Activated naive CD4-positive, alpha-beta T cell treated with anti-CD3 and anti-CD28 coated beads, Interleukin-2, amount 50 U/mL, for 24 hours (primary cell): ENCODE measurements around the gene RALGPS1.
A peak's percentile ranks its signal among the peaks of the same experiment; 100 is the strongest.

ENCODE experiments used
- H3K27ac Mint-ChIP-seq: one replicate; pipeline ENCODE4 v1.8.0; 2021; ENCODE audit warnings: mild to moderate bottlenecking, mixed read lengths
- H3K27me3 Mint-ChIP-seq: one replicate; pipeline ENCODE4 v1.8.0; 2021; ENCODE audit warnings: mixed read lengths
- H3K36me3 Mint-ChIP-seq: one replicate; pipeline ENCODE4 v1.8.0; 2021; ENCODE audit warnings: mixed read lengths
- H3K4me1 Mint-ChIP-seq: one replicate; pipeline ENCODE4 v1.8.0; 2021; ENCODE audit warnings: mixed read lengths
- H3K4me3 Mint-ChIP-seq: one replicate; pipeline ENCODE4 v1.8.0; 2021; ENCODE audit warnings: mild to moderate bottlenecking, mixed read lengths
- H3K9me3 Mint-ChIP-seq: one replicate; pipeline ENCODE4 v1.8.0; 2021; ENCODE audit warnings: mixed read lengths

Gene RALGPS1

GRCh38 chr9:127033061-127033460, 118.5 kb downstream of the RALGPS1 start:
- Mint-ChIP-seq H3K4me3 (no peak overlapping the region), H3K36me3 (peaks cover 3% of the 10 kb centered on the region), H3K27ac (no peak overlapping the region), H3K27me3 (no peaks in the 10 kb centered on the region), H3K9me3 (no peaks in the 10 kb centered on the region), H3K4me1 (no peaks in the 10 kb centered on the region)

GRCh38 chr9:127033789-127034188, 119.2 kb downstream of the RALGPS1 start:
- Mint-ChIP-seq H3K4me1 (no peaks in the 10 kb centered on the region), H3K36me3 (peaks cover 3% of the 10 kb centered on the region), H3K9me3 (no peaks in the 10 kb centered on the region), H3K27ac (no peak overlapping the region), H3K4me3 (no peak overlapping the region), H3K27me3 (no peaks in the 10 kb centered on the region)

GRCh38 chr9:127034691-127035090, 120.1 kb downstream of the RALGPS1 start:
- Mint-ChIP-seq H3K27ac (no peak overlapping the region), H3K27me3 (no peaks in the 10 kb centered on the region), H3K9me3 (no peaks in the 10 kb centered on the region), H3K36me3 (peaks cover 3% of the 10 kb centered on the region), H3K4me1 (no peaks in the 10 kb centered on the region), H3K4me3 (no peak overlapping the region)

- Mint-ChIP-seq H3K9me3 (no peaks in the 10 kb centered on the region), H3K4me1 (no peaks in the 10 kb centered on the region), H3K4me3 (no peak overlapping the region), H3K27me3 (no peaks in the 10 kb centered on the region), H3K27ac (no peak overlapping the region), H3K36me3 (peaks cover 3% of the 10 kb centered on the region)
Observed at GRCh38 chr9:127035423-127035822, 120.8 kb downstream of the RALGPS1 start.

- Mint-ChIP-seq H3K27ac (no peak overlapping the region), H3K9me3 (no peaks in the 10 kb centered on the region)
Observed at GRCh38 chr9:127035948-127036347, 121.4 kb downstream of the RALGPS1 start.

GRCh38 chr9:127036437-127036836, 121.9 kb downstream of the RALGPS1 start:
- Mint-ChIP-seq H3K4me1 (no peaks in the 10 kb centered on the region), H3K27me3 (no peaks in the 10 kb centered on the region), H3K36me3 (peaks cover 3% of the 10 kb centered on the region), H3K9me3 (no peaks in the 10 kb centered on the region), H3K4me3 (no peak overlapping the region), H3K27ac (no peak overlapping the region)

More at GRCh38 chr9:127035948-127036347, 121.4 kb downstream of the RALGPS1 start:
- H3K4me1 Mint-ChIP-seq = no peaks in the 10 kb centered on the region
- H3K36me3 Mint-ChIP-seq = peaks cover 3% of the 10 kb centered on the region
- no peak overlapping the region for H3K4me3 Mint-ChIP-seq
- H3K27me3 Mint-ChIP-seq = no peaks in the 10 kb centered on the region

- no peaks in the 10 kb centered on the region for H3K4me1 Mint-ChIP-seq
- H3K27ac Mint-ChIP-seq = no peak overlapping the region
- H3K27me3 Mint-ChIP-seq = no peaks in the 10 kb centered on the region
- H3K9me3 Mint-ChIP-seq = no peaks in the 10 kb centered on the region
- no peak overlapping the region for H3K4me3 Mint-ChIP-seq
- peaks cover 6% of the 10 kb centered on the region for H3K36me3 Mint-ChIP-seq
Observed at GRCh38 chr9:127038531-127038930, 123.9 kb downstream of the RALGPS1 start.

- peaks cover 6% of the 10 kb centered on the region for H3K36me3 Mint-ChIP-seq
- no peaks in the 10 kb centered on the region for H3K9me3 Mint-ChIP-seq
- no peaks in the 10 kb centered on the region for H3K4me1 Mint-ChIP-seq
- H3K4me3 Mint-ChIP-seq = no peak overlapping the region
- H3K27me3 Mint-ChIP-seq = no peaks in the 10 kb centered on the region
- H3K27ac Mint-ChIP-seq = no peak overlapping the region
Observed at GRCh38 chr9:127039492-127039891, 124.9 kb downstream of the RALGPS1 start.

- Mint-ChIP-seq H3K9me3 (no peaks in the 10 kb centered on the region), H3K4me3 (no peak overlapping the region), H3K36me3 (peaks cover 3% of the 10 kb centered on the region), H3K27ac (no peak overlapping the region), H3K27me3 (no peaks in the 10 kb centered on the region), H3K4me1 (peaks cover 20% of the 10 kb centered on the region)
Observed at GRCh38 chr9:127045148-127045547, 130.6 kb downstream of the RALGPS1 start.

- Mint-ChIP-seq H3K27me3 (no peaks in the 10 kb centered on the region), H3K4me3 (no peak overlapping the region), H3K27ac (no peak overlapping the region), H3K4me1 (peaks cover 20% of the 10 kb centered on the region), H3K36me3 (peaks cover 1% of the 10 kb centered on the region), H3K9me3 (no peaks in the 10 kb centered on the region)
Observed at GRCh38 chr9:127047971-127048370, 133.4 kb downstream of the RALGPS1 start.

GRCh38 chr9:127049044-127049443, 134.5 kb downstream of the RALGPS1 start:
- Mint-ChIP-seq H3K4me3 (peak overlapping the region; percentile 6), H3K9me3 (no peaks in the 10 kb centered on the region), H3K27me3 (no peaks in the 10 kb centered on the region), H3K4me1 (peaks cover 20% of the 10 kb centered on the region), H3K27ac (no peak overlapping the region), H3K36me3 (no peaks in the 10 kb centered on the region)

GRCh38 chr9:127049581-127049980, 135.0 kb downstream of the RALGPS1 start:
- Mint-ChIP-seq H3K27ac (no peak overlapping the region), H3K27me3 (no peaks in the 10 kb centered on the region), H3K4me3 (no peak overlapping the region), H3K9me3 (no peaks in the 10 kb centered on the region), H3K4me1 (peaks cover 20% of the 10 kb centered on the region), H3K36me3 (no peaks in the 10 kb centered on the region)

GRCh38 chr9:127050152-127050551, 135.6 kb downstream of the RALGPS1 start:
- Mint-ChIP-seq H3K4me1 (peaks cover 20% of the 10 kb centered on the region), H3K9me3 (no peaks in the 10 kb centered on the region), H3K4me3 (no peak overlapping the region), H3K27ac (no peak overlapping the region), H3K27me3 (no peaks in the 10 kb centered on the region), H3K36me3 (no peaks in the 10 kb centered on the region)

GRCh38 chr9:127050591-127051001, 136.0 kb downstream of the RALGPS1 start:
- Mint-ChIP-seq H3K27ac (no peak overlapping the region), H3K36me3 (no peaks in the 10 kb centered on the region), H3K4me3 (no peak overlapping the region), H3K9me3 (no peaks in the 10 kb centered on the region), H3K27me3 (no peaks in the 10 kb centered on the region), H3K4me1 (peaks cover 20% of the 10 kb centered on the region)

- no peaks in the 10 kb centered on the region for H3K27me3 Mint-ChIP-seq
- H3K36me3 Mint-ChIP-seq = no peaks in the 10 kb centered on the region
- no peaks in the 10 kb centered on the region for H3K9me3 Mint-ChIP-seq
- H3K27ac Mint-ChIP-seq = no peak overlapping the region
- H3K4me1 Mint-ChIP-seq = peaks cover 20% of the 10 kb centered on the region
- H3K4me3 Mint-ChIP-seq = no peak overlapping the region
Observed at GRCh38 chr9:127051881-127052595, 137.5 kb downstream of the RALGPS1 start.

- Mint-ChIP-seq H3K9me3 (no peaks in the 10 kb centered on the region), H3K27me3 (no peaks in the 10 kb centered on the region), H3K4me1 (peaks cover 19% of the 10 kb centered on the region), H3K4me3 (no peak overlapping the region), H3K27ac (no peak overlapping the region), H3K36me3 (no peaks in the 10 kb centered on the region)
Observed at GRCh38 chr9:127053057-127053821, 138.7 kb downstream of the RALGPS1 start.
